B cell (primary cell): ENCODE results near the gene ZNF516. TPM values are rescaled to one million over a fixed set of nuclear protein-coding genes. Genes with fewer than 3 reads are reported as not detected.

Experiments
- ATAC-seq: fragments of 200-7000 bp; cut with Tn5 transposase; one replicate; pipeline ENCODE4 v1.10.0; 2021; ENCODE audit warnings: low read depth, mild to moderate bottlenecking, moderate number of reproducible peaks, moderate library complexity
- CTCF ChIA-PET: fragments of 350-600 bp; sonication (Branson Sonifier 250); formaldehyde crosslinking; loops from one replicate; lab custom pipeline; 2021; ENCODE audit warnings: antibody characterized with exemption, inconsistent platforms; lab: Charles Lee
- POLR2A ChIA-PET: fragments of 350-600 bp; sonication (Branson Sonifier 250); formaldehyde crosslinking; loops from one replicate; lab custom pipeline; 2021; ENCODE audit warnings: antibody characterized with exemption; lab: Charles Lee
- DNase-seq: peaks from one replicate; pipeline ENCODE4 v3.0.0; 2013
- H2AFZ ChIP-seq: 2 replicates; pipeline ENCODE4 v1.6.1; 2012; ENCODE audit warnings: mild to moderate bottlenecking, low read depth, low read length; ENCODE audit not compliant: insufficient read depth, poor library complexity, severe bottlenecking
- H3K27ac ChIP-seq, 2 donors: 1 replicate in 1 of 2; 2 replicates in 1 of 2; pipeline ENCODE4 v1.5.1; 2012 to 2013; ENCODE audit warnings: low read length in 2 of 2, mild to moderate bottlenecking in 2 of 2, moderate library complexity in 1 of 2
- H3K27me3 ChIP-seq, 4 experiments: fragments of 200-600 bp in 1 of 4; sonication (generic) in 1 of 4; replicated peaks in 1 of 4; 1 replicate in 2 of 4; 2 replicates in 2 of 4; pipeline versions ENCODE4 v1.6.1 to v1.7.0; 2013 to 2016; ENCODE audit warnings: low read length in 3 of 4, mild to moderate bottlenecking in 2 of 4, mixed read lengths in 1 of 4, moderate library complexity in 1 of 4; ENCODE audit not compliant: insufficient read depth in 4 of 4, control insufficient read depth in 3 of 4; ENCODE audit errors: control extremely low read depth in 1 of 4
- H3K36me3 ChIP-seq, 2 experiments: replicated peaks in 1 of 2; 1 replicate in 1 of 2; 2 replicates in 1 of 2; pipeline versions ENCODE4 v1.6.1 to v1.7.1; 2013; ENCODE audit warnings: low read length in 1 of 2; ENCODE audit not compliant: insufficient read depth in 2 of 2, control insufficient read depth in 1 of 2; ENCODE audit errors: control extremely low read depth in 1 of 2, extremely low read depth in 1 of 2
- H3K4me1 ChIP-seq, 2 donors: fragments of 200-600 bp in 1 of 2; sonication (generic) in 1 of 2; 1 replicate in 1 of 2; 2 replicates in 1 of 2; pipeline versions ENCODE4 v1.5.1 to v1.6.1; 2013 to 2017; ENCODE audit warnings: low read length in 2 of 2; ENCODE audit not compliant: control insufficient read depth in 2 of 2, insufficient read depth in 2 of 2
- H3K4me2 ChIP-seq: replicated peaks from 2 replicates; pipeline ENCODE3; 2012; ENCODE audit warnings: mild to moderate bottlenecking, low read depth, low read length; ENCODE audit not compliant: poor library complexity, severe bottlenecking
- H3K4me3 ChIP-seq, 5 experiments: fragments of 200-600 bp in 1 of 5; sonication (generic) in 1 of 5; 1 replicate in 3 of 5; 2 replicates in 2 of 5; pipeline versions ENCODE4 v1.5.1 to v1.7.0; 2011 to 2016; ENCODE audit warnings: low read length in 4 of 5, mild to moderate bottlenecking in 4 of 5, low read depth in 2 of 5, control low read depth in 1 of 5, moderate library complexity in 1 of 5; ENCODE audit not compliant: insufficient read depth in 1 of 5; ENCODE audit errors: control extremely low read depth in 1 of 5, extremely low read depth in 1 of 5
- H3K79me2 ChIP-seq: fragments of 200-600 bp; sonication (generic); one replicate; pipeline ENCODE4 v1.6.0; 2016; ENCODE audit warnings: low read length; ENCODE audit not compliant: control insufficient read depth, insufficient read depth
- H3K9ac ChIP-seq: fragments of 200-600 bp; sonication (generic); 2 replicates; pipeline ENCODE4 v1.6.1; 2017; ENCODE audit warnings: mild to moderate bottlenecking, low read length, moderate library complexity
- H3K9me3 ChIP-seq, 3 donors: one replicate each; pipeline versions ENCODE4 v1.6.1 to v1.7.1; 2013; ENCODE audit warnings: low read length in 2 of 3; ENCODE audit not compliant: control insufficient read depth in 2 of 3, insufficient read depth in 1 of 3; ENCODE audit errors: control extremely low read depth in 1 of 3
- H4K20me1 ChIP-seq: 2 replicates; pipeline ENCODE4 v1.6.0; 2012; ENCODE audit warnings: mild to moderate bottlenecking, low read length; ENCODE audit not compliant: insufficient read depth, control insufficient read depth, poor library complexity, severe bottlenecking
- H3K27ac Mint-ChIP-seq: one replicate; pipeline ENCODE4 v1.8.0; 2021; ENCODE audit warnings: mixed read lengths
- H3K27me3 Mint-ChIP-seq: one replicate; pipeline ENCODE4 v1.8.0; 2021; ENCODE audit warnings: mixed read lengths
- H3K4me1 Mint-ChIP-seq: one replicate; pipeline ENCODE4 v1.8.0; 2021; ENCODE audit warnings: mixed read lengths
- H3K4me3 Mint-ChIP-seq: one replicate; pipeline ENCODE4 v1.8.0; 2021; ENCODE audit warnings: mixed read lengths
- H3K9me3 Mint-ChIP-seq: one replicate; pipeline ENCODE4 v1.8.0; 2022; ENCODE audit warnings: mixed read lengths; ENCODE audit not compliant: insufficient read depth
- EZH2 ChIP-seq: IDR thresholded peaks from 2 replicates; pipeline ENCODE4 v1.6.1; 2012; ENCODE audit warnings: borderline replicate concordance, low read depth, mild to moderate bottlenecking, moderate library complexity, low read length; ENCODE audit not compliant: insufficient read depth, poor library complexity, severe bottlenecking
- whole genome bisulfite sequencing: methylation state at CpG from one replicate; pipeline ENCODE4 v1.1.5; 2013; ENCODE audit warnings: missing lambda C conversion rate; ENCODE audit not compliant: insufficient coverage; 5-methylcytosine and 5-hydroxymethylcytosine counted together
- intact Hi-C: fragments of 100-400 bp; cut with micrococcal nuclease; formaldehyde crosslinking; loops from one replicate; pipeline ENCODE4 v1.10.0; 2022
- polyA plus RNA-seq: library from polyadenylated mRNA; depleted of rRNA; stranded (reverse); fragments of >200 nt; gene quantifications from 2 replicates; pipeline ENCODE4 v1.2.3, GENCODE V29; 2012
- total RNA-seq, 2 donors: library from RNA; stranded (reverse); fragments of 120-200 nt in 1 of 2; gene quantifications; 1 replicate in 1 of 2; 2 replicates in 1 of 2; pipeline versions ENCODE4 v1.2.3 to v1.2.4, GENCODE V29; 2013 to 2022
- TF ChIP-seq, protein P1 (sequence below): fragments of 200-600 bp; IDR thresholded peaks from one replicate; pipeline ENCODE4 v1.8.0; 2022; ENCODE audit warnings: antibody characterized with exemption, mild to moderate bottlenecking

Gene ZNF516
- total and polyA plus RNA-seq, 2 donors (not counting 1 experiment from before 2014, with no cell fraction given) = 6.7 to 27.1 TPM

DNA sequence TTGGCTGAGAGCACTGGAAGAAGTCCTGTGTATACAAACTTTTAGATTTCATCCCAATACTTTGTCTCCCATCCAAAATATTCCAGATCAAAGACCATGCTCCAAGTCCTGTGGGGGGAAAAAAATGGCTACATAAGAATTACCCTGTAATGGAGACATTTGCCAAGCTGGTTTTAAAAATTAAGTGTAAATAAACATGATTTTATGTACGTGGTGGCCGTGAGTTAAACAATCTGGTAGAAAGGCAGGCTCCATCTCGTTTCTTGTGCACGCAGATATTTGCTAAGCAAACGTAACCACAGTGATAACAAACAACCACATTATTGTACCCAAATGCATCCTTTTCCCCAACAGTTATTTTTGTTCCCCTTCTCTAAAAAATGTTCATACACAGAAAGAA, 176.4 kb downstream of the ZNF516 start:
- Mint-ChIP-seq H3K27ac (no peak overlapping the region), H3K9me3 (no peaks in the 10 kb centered on the region), H3K4me1 (no peaks in the 10 kb centered on the region), H3K27me3 (peaks cover 4% of the 10 kb centered on the region), H3K4me3 (no peak overlapping the region)
- ChIA-PET POLR2A (no interaction called here), CTCF (no interaction called here)
- no CpG with 5 or more reads among the region's 5 CpGs for WGBS
- DNase-seq (no peak), ATAC-seq (no peak)
- Histone ChIP-seq H3K4me1 (no peaks in the 10 kb centered on the region), H3K27ac (no peak overlapping the region), H3K9ac (no peak overlapping the region), H3K9me3 (no peaks in the 10 kb centered on the region), H3K4me2 (no peak overlapping the region), H3K27me3 (no peaks in the 10 kb centered on the region), H3K36me3 (no peaks in the 10 kb centered on the region), H2AFZ (no peak overlapping the region), H3K79me2 (no peaks in the 10 kb centered on the region), H3K4me3 (no peak overlapping the region), H4K20me1 (no peaks in the 10 kb centered on the region)
- no peak for TF ChIP-seq EZH2
- TF ChIP-seq, protein P1, sequence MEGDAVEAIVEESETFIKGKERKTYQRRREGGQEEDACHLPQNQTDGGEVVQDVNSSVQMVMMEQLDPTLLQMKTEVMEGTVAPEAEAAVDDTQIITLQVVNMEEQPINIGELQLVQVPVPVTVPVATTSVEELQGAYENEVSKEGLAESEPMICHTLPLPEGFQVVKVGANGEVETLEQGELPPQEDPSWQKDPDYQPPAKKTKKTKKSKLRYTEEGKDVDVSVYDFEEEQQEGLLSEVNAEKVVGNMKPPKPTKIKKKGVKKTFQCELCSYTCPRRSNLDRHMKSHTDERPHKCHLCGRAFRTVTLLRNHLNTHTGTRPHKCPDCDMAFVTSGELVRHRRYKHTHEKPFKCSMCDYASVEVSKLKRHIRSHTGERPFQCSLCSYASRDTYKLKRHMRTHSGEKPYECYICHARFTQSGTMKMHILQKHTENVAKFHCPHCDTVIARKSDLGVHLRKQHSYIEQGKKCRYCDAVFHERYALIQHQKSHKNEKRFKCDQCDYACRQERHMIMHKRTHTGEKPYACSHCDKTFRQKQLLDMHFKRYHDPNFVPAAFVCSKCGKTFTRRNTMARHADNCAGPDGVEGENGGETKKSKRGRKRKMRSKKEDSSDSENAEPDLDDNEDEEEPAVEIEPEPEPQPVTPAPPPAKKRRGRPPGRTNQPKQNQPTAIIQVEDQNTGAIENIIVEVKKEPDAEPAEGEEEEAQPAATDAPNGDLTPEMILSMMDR = no peak
- intact Hi-C loops = no loop called here

DNA sequence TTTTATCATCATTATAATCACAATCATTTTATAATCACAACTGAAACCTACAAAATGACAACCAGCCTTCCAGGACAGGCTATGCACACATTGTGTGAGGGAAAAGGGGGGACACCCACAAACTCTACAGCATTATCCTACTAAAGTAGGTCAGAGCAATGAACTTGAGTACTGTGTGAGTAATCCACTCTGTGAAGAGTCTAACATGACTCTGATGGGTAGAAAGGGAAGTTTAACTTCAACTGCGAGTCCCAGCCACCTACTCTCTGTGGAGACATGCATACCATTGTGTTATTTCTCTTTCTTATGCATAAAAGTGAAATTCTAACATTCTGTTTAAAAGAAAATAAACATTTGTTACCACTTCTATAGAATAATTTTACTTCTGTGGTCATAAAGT, 177.9 kb downstream of the ZNF516 start:
- no peaks in the 10 kb centered on the region for H3K4me1 Mint-ChIP-seq
- no peaks in the 10 kb centered on the region for H3K9me3 Mint-ChIP-seq
- DNase-seq (no peak), ATAC-seq (no peak)
- H3K4me2 ChIP-seq = no peak overlapping the region
- ChIA-PET POLR2A (no interaction called here), CTCF (no interaction called here)
- H3K27me3 ChIP-seq = no peaks in the 10 kb centered on the region
- H3K36me3 ChIP-seq = no peaks in the 10 kb centered on the region
- no peaks in the 10 kb centered on the region for H3K4me1 ChIP-seq
- no peak for TF ChIP-seq EZH2
- TF ChIP-seq, protein P1 = no peak
- no peak overlapping the region for H3K27ac Mint-ChIP-seq
- H3K27me3 Mint-ChIP-seq = peaks cover 4% of the 10 kb centered on the region
- no peaks in the 10 kb centered on the region for H4K20me1 ChIP-seq
- H3K4me3 Mint-ChIP-seq = no peak overlapping the region
- H3K27ac ChIP-seq = no peak overlapping the region
- no peaks in the 10 kb centered on the region for H3K79me2 ChIP-seq
- WGBS = no CpG with 5 or more reads among the region's 1 CpG
- H2AFZ ChIP-seq = no peak overlapping the region
- H3K4me3 ChIP-seq = no peak overlapping the region
- no peak overlapping the region for H3K9ac ChIP-seq
- no peaks in the 10 kb centered on the region for H3K9me3 ChIP-seq
- intact Hi-C loops = no loop called here
